Suppressor macrophage (primary cell): Measurements from ENCODE around the gene LRRC72.
A peak's percentile ranks its signal among the peaks of the same experiment; 100 is the strongest.
"Not testable (repeated sequence)": the region's sequence is repeated elsewhere in the genome, so short reads cannot be mapped to it uniquely, and the experiment has no call there.

Source experiments
- DNase-seq, 4 experiments: peaks; one replicate each; pipeline ENCODE4 v3.0.0-alpha.2; 2020 to 2022

Gene LRRC72

GRCh38 chr7:16529697-16530096 lies 3.1 kb downstream of the LRRC72 start:
- DNase-seq: no peak

DNA sequence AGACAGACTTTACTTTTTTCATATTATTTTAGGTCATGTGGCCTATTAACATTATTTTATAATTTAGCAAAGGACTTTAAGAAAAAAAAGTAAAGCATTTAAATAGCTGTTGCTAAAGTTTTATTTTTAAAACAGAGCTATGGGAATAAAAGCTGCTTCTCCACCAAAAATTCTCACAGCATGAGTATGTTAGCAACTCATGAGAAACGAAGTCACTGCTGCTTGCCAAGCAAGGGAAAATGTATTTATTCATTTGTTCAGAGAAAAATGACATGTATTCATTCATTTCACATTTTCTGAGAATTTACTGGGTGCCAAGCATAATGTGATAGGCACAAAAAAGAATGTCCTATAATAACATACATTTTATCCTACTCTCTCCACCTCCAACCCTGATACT lies 5.1 kb downstream of the LRRC72 start:
- no peak for DNase-seq

DNA sequence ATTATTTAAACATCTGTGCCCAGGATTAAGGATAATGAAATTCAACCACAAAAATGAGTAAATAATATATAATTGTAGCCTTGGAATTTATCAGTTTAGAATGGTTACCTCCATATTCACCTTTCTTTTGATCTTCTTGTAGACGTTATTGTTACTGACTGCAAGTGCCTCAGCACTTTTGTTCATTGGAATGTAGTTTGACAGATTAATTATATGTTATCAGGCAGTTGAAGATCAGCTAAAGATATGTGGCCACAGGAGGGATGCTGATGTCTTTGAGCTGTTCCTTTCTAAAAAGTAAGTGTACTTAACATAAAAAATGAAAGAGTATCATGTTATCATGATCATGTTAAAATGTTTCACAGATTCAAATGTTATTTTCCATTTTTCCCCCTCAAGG lies 5.6 kb downstream of the LRRC72 start:
- no peak for DNase-seq

DNA sequence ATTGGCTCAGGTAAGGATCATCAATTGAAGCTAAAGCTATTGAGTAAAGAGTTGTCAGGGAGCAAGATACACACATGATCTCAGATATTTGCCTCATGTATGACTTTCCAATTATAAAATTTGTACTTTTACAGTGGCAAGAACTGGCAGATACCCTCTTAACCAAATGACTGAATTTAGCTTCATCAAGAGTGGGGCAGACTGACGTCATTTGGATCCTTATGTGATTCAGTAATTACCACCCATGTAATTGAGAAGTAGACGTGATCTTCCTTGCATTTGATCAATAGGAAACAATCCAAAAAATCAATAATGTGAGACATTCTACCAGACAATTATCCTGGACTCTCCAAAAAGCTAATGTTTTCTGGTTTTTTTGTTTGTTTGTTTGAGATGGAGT lies 8.9 kb downstream of the LRRC72 start:
- DNase-seq: no peak

GRCh38 chr7:16540559-16540958 lies 13.9 kb downstream of the LRRC72 start:
- not testable (repeated sequence) for DNase-seq

GRCh38 chr7:16542401-16542800 lies 15.8 kb downstream of the LRRC72 start:
- no peak for DNase-seq

- DNase-seq: no peak
Measured at GRCh38 chr7:16543456-16543855, 16.8 kb downstream of the LRRC72 start.

DNA sequence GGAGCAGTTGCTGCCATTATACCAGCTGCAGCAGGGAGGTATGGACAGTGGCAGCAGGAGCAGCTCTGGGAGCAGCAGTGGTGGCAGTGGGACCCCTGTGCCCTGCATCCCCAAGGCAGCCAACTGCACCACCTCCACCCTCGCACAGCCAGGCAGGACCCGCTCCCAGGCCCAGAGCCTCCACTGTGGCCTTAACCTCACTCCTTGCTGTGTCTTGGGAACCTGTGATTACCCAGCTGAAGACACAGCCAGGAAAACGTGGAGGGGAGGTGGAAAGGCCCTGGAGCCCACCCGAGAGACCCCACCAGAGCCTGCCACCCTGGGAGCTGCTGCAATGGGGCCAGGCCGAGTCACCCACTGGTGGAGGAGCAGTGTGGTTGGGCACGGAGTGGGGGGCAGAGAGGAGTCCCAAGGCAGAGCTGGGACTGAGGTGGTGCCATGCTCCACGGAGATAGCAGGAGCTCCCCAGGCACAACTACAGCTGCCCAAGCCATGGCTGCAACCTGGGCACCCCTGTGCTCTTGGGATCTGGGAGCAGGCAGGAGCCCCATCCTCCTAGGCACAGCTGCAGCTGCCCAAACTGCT lies 20.4 kb downstream of the LRRC72 start:
- DNase-seq: no peak

- no peak for DNase-seq
Measured at GRCh38 chr7:16548428-16548827, 21.8 kb downstream of the LRRC72 start.

DNA sequence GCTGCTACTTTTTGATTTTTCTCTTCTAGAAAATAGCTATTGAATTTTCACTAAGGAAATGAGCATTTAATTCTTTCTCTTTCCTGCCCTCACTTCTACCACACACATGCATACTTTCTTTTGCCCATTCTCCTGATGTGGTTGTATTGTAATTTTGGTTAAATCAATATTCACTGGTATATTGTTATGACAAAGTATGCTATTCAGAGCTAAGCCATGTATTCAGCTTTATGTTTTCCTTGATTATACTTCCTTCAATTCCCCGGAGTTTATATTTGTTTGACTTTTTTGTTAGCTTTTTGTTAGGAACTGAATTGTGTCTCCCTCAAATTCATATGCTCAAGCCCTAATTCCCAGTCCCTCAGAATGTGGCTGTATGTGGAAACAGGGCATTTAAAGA lies 24.0 kb downstream of the LRRC72 start:
- no peak for DNase-seq

DNA sequence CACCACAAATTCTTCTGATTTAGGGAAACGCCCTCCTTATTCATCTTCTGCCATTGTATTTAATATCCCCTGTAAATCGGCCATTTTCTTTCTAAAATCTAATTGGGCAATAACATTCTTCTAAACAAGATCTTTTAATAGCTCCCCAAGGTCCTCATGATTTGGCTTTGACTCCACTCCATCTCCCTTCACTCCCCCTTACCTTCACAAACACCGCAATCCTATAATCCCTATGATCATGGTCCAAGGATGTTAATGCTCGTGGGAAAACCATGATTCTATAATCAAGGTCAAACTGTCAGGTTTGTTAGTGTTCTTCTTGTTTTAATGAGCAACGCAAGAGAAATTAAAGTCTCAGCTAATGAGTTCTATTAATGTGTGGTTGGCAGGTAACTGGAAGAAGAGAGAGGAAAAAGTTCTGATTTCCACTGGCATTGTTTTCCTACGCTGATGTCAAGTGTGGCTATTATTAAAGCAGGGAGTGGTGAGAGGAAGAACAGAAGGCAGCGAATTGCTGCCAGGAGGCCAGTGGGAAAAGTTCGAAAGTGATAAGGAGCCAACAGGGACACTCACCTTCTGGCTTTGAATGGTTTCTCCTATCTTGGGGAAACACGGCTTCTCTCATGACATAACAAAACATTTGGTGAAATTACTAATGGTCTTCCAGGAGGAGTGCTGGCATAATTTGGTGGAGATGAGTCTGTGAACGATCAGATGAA lies 28.1 kb downstream of the LRRC72 start:
- no peak for DNase-seq

GRCh38 chr7:16556359-16556758 lies 29.7 kb downstream of the LRRC72 start:
- no peak for DNase-seq

DNA sequence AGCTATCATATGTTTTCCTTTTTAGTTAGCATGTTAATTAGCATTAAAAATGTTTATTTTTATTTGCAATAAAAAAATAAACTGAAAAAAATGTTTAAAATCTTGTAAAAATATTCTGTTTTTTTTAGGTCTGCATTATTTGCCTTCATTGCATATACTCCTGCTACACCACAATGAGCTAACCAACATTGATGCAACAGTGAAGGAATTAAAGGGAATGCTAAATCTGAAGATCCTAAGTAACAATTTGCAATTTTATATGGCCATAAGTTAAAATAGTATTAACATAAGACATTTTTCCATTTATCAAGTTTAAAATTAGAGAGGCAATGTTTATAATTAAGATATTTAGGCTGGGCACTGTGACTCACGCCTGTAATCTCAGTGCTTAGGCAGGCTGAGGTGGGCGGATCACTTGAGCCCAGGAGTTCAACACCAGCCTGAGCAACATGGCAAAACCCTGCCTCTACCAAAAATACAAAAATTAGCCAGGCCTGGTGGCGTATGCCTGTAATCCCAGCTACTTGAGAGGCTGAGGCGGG lies 32.2 kb downstream of the LRRC72 start:
- no peak for DNase-seq

- DNase-seq: no peak
Measured at GRCh38 chr7:16559497-16560179, 33.0 kb downstream of the LRRC72 start.

GRCh38 chr7:16561943-16562342 lies 35.3 kb downstream of the LRRC72 start:
- no peak for DNase-seq

- DNase-seq: no peak
Measured at GRCh38 chr7:16562456-16563220, 36.0 kb downstream of the LRRC72 start.

DNA sequence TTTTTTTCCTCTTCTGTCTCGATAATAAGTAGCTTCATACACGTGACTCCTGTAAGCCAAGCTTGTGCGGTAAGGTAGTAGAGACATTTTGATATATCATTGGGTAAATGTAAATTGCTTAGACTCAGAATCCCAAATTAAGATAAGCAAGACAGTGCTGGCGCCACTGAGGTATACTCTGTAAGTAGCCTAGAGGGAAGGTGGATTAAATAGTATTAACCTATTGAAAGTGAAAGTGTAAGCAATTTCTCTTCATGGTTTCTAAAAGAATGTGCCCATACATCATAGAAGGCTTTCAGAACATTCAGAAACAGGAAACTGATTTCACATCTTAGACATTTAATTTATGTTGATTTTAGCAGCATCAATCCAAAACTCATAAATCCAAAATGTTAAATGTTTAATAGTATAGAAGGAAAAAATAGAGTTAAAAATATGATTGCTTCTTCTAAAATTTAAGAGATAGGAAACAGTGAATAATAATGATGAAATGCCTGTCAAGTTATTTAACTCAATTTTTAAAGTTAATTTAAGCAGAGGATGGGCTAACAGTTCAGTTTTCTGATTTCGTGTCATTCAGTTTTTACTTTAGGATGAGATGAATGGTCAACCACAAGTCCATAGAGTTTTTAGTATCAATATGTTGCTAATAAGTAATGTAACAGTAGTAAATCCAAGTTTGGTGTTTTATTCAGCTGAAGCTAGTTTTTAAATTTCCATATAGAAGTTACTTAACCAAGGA lies 36.8 kb downstream of the LRRC72 start:
- peak in 2 of 4 experiments; percentile 5 to 10 for DNase-seq

DNA sequence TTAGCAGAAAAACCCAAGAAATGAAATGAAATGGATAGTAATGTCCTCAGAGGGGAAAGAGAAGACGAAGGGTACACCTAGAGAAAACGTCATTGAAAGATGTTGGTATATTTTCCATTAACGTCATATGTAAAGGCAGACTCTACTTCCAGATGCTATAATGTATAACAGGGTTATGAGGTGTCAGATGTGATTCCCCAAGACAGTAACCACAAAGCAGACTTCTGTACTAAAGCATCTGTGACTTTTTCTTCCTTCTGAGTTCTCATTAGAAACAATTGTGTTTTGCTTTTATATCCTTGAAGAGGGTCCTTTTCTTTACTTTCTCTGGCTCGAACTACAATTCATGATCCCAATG lies 37.4 kb downstream of the LRRC72 start:
- no peak for DNase-seq

GRCh38 chr7:16564909-16565426 lies 38.3 kb downstream of the LRRC72 start:
- peak; percentile 10 to 75 (median 51) for DNase-seq

GRCh38 chr7:16571941-16572340 lies 45.3 kb downstream of the LRRC72 start:
- DNase-seq: no peak

DNA sequence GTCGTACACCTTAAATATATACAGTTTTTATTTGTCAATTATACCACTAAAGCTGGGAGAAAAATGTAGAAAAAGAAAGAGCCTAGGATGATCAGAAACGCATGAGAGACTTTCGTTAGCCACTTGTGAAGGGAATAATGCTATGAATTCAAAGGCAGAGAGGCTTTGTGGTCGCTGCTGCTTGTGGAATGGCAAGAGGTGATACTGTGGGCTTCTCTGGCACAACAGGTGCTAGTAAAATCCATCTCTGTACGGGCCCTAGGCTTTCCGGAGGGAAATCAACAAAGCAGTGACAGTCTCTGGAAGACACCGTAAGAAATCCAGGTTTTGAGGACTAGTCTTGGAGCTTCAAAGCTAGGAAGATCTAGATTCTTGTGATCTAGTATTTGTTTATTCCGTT lies 52.6 kb downstream of the LRRC72 start:
- no peak for DNase-seq

- DNase-seq: no peak
Measured at GRCh38 chr7:16581286-16581685, 54.7 kb downstream of the LRRC72 start.
